Common myeloid progenitor, CD34-positive (primary cell): ENCODE measurements around the gene LLCFC1.

ENCODE experiments used
- CTCF ChIA-PET: fragments of 350-600 bp; sonication (Branson Sonifier 250); formaldehyde crosslinking; loops from one replicate; lab custom pipeline; 2021; ENCODE audit warnings: antibody characterized with exemption; lab: Charles Lee
- POLR2A ChIA-PET: fragments of 350-600 bp; sonication (Branson Sonifier 250); formaldehyde crosslinking; loops from one replicate; lab custom pipeline; 2021; ENCODE audit warnings: antibody characterized with exemption; lab: Charles Lee
- DNase-seq, 3 donors: peaks; one replicate each; pipeline versions ENCODE4 v3.0.0 to v3.0.0-alpha.2; 2013
- H3K27ac ChIP-seq, 2 experiments: 1 replicate in 1 of 2; 2 replicates in 1 of 2; pipeline ENCODE4 v1.7.0; 2013; ENCODE audit warnings: inconsistent platforms in 2 of 2, low read length in 2 of 2, mild to moderate bottlenecking in 2 of 2, low read depth in 1 of 2, moderate library complexity in 1 of 2; ENCODE audit not compliant: severe bottlenecking in 2 of 2, insufficient read depth in 1 of 2, poor library complexity in 1 of 2
- H3K27me3 ChIP-seq, 5 experiments: replicated peaks in 2 of 5; 1 replicate in 3 of 5; 2 replicates in 2 of 5; pipeline versions ENCODE4 v1.6.1 to v1.7.0; 2013; ENCODE audit warnings: low read length in 4 of 5, mild to moderate bottlenecking in 2 of 5, moderate library complexity in 2 of 5, inconsistent platforms in 1 of 5; ENCODE audit not compliant: insufficient read depth in 5 of 5, control insufficient read depth in 4 of 5
- H3K36me3 ChIP-seq, 4 experiments: 1 replicate in 2 of 4; 2 replicates in 2 of 4; pipeline versions ENCODE4 v1.6.1 to v1.7.0; 2013; ENCODE audit warnings: low read length in 3 of 4, control low read depth in 1 of 4, mild to moderate bottlenecking in 1 of 4; ENCODE audit not compliant: control insufficient read depth in 4 of 4, insufficient read depth in 4 of 4
- H3K4me1 ChIP-seq, 4 experiments: 1 replicate in 3 of 4; 2 replicates in 1 of 4; pipeline versions ENCODE4 v1.6.1 to v1.7.1; 2013; ENCODE audit warnings: low read length in 3 of 4, mild to moderate bottlenecking in 3 of 4, control low read depth in 1 of 4, inconsistent platforms in 1 of 4, moderate library complexity in 1 of 4; ENCODE audit not compliant: control insufficient read depth in 4 of 4, insufficient read depth in 4 of 4; ENCODE audit errors: control extremely low read depth in 1 of 4
- H3K4me3 ChIP-seq, 7 experiments: 1 replicate in 4 of 7; 2 replicates in 3 of 7; pipeline versions ENCODE4 v1.5.1 to v1.7.0; 2013; ENCODE audit warnings: mild to moderate bottlenecking in 7 of 7, low read length in 6 of 7, moderate library complexity in 6 of 7, inconsistent platforms in 2 of 7, low read depth in 2 of 7, control low read depth in 1 of 7; ENCODE audit not compliant: insufficient read depth in 4 of 7, control insufficient read depth in 1 of 7; ENCODE audit errors: extremely low read depth in 1 of 7
- H3K9me3 ChIP-seq, 5 experiments: 1 replicate in 4 of 5; 2 replicates in 1 of 5; pipeline versions ENCODE4 v1.6.1 to v1.7.1; 2013; ENCODE audit warnings: low read length in 4 of 5, mild to moderate bottlenecking in 2 of 5, inconsistent platforms in 1 of 5, low read depth in 1 of 5, moderate library complexity in 1 of 5; ENCODE audit not compliant: control insufficient read depth in 4 of 5, insufficient read depth in 2 of 5; ENCODE audit errors: control extremely low read depth in 1 of 5
- WGBS: methylation state at CpG from one replicate; pipeline ENCODE4 v1.1.5; 2013; ENCODE audit not compliant: insufficient coverage; 5-methylcytosine and 5-hydroxymethylcytosine counted together

Gene LLCFC1

DNA sequence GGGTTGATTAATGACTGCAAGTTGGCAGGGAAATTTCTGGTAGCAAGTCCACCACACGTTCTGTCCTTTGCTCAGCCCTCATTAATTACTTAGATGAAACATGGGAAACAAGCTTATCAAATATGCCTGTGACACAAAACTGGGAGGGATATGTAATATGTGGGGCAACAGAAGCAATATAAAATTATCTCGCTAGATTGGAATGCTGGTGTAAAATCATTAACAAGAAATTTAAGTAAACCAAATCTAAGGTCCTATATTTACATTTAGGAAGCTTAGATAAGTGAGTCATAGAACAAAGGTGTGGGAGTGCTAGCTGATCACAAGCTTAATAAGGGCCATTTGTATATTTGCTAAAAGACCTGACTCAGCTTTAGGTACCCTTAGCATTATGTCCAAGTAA is 29.3 kb upstream of the LLCFC1 start:
- Histone ChIP-seq H3K27ac (no peak overlapping the region), H3K36me3 (no peaks in the 10 kb centered on the region), H3K4me3 (no peak overlapping the region), H3K9me3 (peaks cover 0 to 3% (median 0%) of the 10 kb centered on the region in 5 experiments), H3K4me1 (peaks cover 0 to 2% (median 1%) of the 10 kb centered on the region in 4 experiments), H3K27me3 (peaks cover 0 to 2% (median 0%) of the 10 kb centered on the region in 5 experiments)
- ChIA-PET CTCF (interaction anchor here (0.9 to 2.5 kb wide), 13 partner anchors 9 to 308 kb away, joined by 3 to 12 read pairs (median 6); partner anchors contain the start of gene TRPV5), POLR2A (no interaction called here)
- no peak for DNase-seq
- no CpG with 5 or more reads among the region's 2 CpGs for WGBS

DNA sequence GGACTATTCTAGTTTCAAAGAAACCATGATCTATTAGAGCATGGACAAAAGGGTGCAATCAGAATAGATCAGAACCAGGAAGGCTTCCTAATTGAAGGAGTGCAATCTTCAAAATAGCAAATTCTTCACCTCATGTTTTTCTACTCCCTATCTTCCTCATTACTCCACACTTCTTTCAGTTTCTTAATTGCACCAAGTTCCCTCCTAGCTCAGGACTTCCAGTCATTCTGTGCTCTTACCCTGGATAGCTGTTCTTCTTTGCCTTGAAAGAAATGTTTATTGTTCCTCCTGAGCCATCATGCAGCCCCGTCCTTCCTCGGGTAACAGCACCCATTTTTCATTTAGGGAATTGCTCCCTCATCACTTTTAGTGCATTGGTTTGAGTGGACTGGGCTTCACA is 28.8 kb upstream of the LLCFC1 start:
- ChIA-PET POLR2A (no interaction called here), CTCF (interaction anchor here (0.9 to 2.5 kb wide), 14 partner anchors 9 to 308 kb away, joined by 3 to 12 read pairs (median 6); partner anchors contain the start of gene TRPV5)
- Histone ChIP-seq H3K36me3 (no peaks in the 10 kb centered on the region), H3K9me3 (peaks cover 0 to 3% (median 0%) of the 10 kb centered on the region in 5 experiments), H3K27ac (no peak overlapping the region), H3K4me1 (peaks cover 0 to 2% (median 1%) of the 10 kb centered on the region in 4 experiments), H3K27me3 (peaks cover 0 to 2% (median 0%) of the 10 kb centered on the region in 5 experiments), H3K4me3 (no peak overlapping the region)
- no CpG with 5 or more reads among the region's 2 CpGs for WGBS
- no peak for DNase-seq

DNA sequence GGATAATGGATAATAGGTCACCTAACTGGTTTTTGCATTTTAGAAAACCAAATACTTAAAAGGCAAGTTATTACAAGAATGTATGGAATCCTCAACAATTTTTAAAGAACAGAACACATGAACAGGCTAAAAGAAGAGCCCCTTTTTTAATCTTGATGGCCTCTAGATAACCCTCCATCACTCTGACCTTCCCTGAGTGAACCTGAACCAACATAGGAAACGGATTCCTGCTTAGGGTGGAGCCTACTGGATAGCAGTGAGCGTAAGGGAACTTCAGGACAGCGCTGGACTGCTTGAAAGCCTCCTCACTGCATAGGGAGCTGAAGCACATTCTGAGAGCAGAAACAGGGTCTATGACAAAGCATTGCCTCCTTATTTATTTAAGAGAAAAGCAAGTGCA is 26.2 kb upstream of the LLCFC1 start:
- no peaks in the 10 kb centered on the region for H3K9me3 ChIP-seq
- no peak overlapping the region for H3K4me3 ChIP-seq
- ChIA-PET CTCF (interaction anchor here (0.7 kb wide), 1 partner anchor 33 kb away, joined by 3 read pairs; no protein-coding TSS in a partner anchor), POLR2A (no interaction called here)
- no peak overlapping the region for H3K27ac ChIP-seq
- H3K36me3 ChIP-seq = no peaks in the 10 kb centered on the region
- 96% methylated on average over 3 of the region's 3 CpGs for WGBS
- H3K4me1 ChIP-seq = peaks cover 0 to 2% (median 1%) of the 10 kb centered on the region in 4 experiments
- no peak for DNase-seq
- H3K27me3 ChIP-seq = peaks cover 0 to 2% (median 0%) of the 10 kb centered on the region in 5 experiments

DNA sequence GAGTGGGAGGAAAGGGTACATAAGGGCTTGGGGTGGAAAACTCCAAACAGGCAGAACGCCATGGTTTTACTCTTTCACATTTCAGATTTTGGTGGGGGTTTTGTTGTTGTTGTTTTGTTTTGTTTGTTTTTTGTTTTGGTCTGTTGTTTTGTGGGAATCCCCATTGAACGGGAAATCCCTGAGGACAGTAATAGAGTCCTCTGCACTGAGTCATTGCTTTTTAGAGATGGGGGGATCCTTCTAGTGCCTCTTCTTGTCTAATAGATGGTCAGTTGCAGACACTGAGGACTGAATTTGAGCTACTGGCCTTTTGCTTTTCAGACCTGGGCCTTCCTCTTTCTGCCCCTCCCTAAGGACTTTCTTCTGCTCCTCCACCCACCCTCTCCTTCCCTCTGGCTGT is 25.7 kb upstream of the LLCFC1 start:
- 89% methylated on average over 1 of the region's 2 CpGs for WGBS
- CTCF ChIA-PET = interaction anchor here (0.7 to 1.2 kb wide), 2 partner anchors 12 to 33 kb away, joined by 3 to 4 read pairs; no protein-coding TSS in a partner anchor
- H3K4me3 ChIP-seq = no peak overlapping the region
- no peaks in the 10 kb centered on the region for H3K9me3 ChIP-seq
- POLR2A ChIA-PET = no interaction called here
- H3K4me1 ChIP-seq = peaks cover 0 to 2% (median 1%) of the 10 kb centered on the region in 4 experiments
- peaks cover 0 to 2% (median 0%) of the 10 kb centered on the region in 5 experiments for H3K27me3 ChIP-seq
- no peaks in the 10 kb centered on the region for H3K36me3 ChIP-seq
- no peak overlapping the region for H3K27ac ChIP-seq
- no peak for DNase-seq

DNA sequence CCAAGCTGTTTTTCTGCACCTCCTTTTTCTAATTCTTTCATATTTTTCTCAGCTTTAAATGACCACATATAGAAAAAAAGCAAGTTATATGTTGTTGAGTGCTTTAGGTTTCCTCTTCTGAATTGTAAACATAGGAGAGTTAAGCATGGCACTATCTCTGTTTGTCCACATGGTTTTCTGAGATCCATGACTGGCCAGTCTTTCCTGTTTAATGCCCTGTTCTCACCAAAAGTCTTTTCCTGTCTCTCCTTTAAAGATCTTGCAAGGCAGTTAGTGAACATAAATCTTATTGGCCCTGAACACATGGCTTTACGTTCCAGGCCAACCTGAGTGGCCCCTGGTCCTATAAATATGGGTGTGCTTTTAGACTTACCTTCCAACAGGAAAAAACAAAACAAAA is 25.2 kb upstream of the LLCFC1 start:
- H3K27ac ChIP-seq = no peak overlapping the region
- ChIA-PET CTCF (interaction anchor here (1.2 kb wide), 2 partner anchors 12 to 41 kb away, joined by 4 read pairs; no protein-coding TSS in a partner anchor), POLR2A (no interaction called here)
- H3K27me3 ChIP-seq = peaks cover 0 to 2% (median 0%) of the 10 kb centered on the region in 5 experiments
- H3K36me3 ChIP-seq = no peaks in the 10 kb centered on the region
- no peak for DNase-seq
- H3K4me1 ChIP-seq = peaks cover 0 to 2% (median under 1%) of the 10 kb centered on the region in 4 experiments
- no peak overlapping the region for H3K4me3 ChIP-seq
- no peaks in the 10 kb centered on the region for H3K9me3 ChIP-seq
- WGBS = no CpG with 5 or more reads among the region's 1 CpG

DNA sequence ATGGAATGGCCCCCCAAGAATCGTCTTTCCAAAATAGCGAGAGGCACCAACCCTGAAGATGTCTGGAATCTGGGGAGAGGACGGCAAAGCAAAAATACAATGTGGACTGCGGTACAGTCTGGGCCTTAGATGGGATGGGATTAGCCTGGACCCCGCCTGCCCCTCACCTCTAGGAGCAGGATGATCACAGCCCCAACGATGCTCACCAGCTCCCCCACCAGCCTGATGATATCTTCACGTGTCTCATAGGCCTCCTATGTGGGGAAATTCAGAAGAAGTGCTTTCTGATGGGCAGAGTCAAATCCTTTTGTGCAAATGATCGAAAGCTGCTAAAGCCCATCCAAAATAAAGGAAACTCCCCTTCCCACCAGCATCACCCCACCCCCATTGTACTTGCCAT is 24.0 kb upstream of the LLCFC1 start:
- WGBS = 96% methylated on average over 6 of the region's 8 CpGs
- peaks cover 0 to 2% (median 0%) of the 10 kb centered on the region in 5 experiments for H3K27me3 ChIP-seq
- no peaks in the 10 kb centered on the region for H3K36me3 ChIP-seq
- peaks cover 0 to 2% (median 0%) of the 10 kb centered on the region in 4 experiments for H3K4me1 ChIP-seq
- ChIA-PET POLR2A (no interaction called here), CTCF (interaction anchor here (1.2 kb wide), 2 partner anchors 10 to 42 kb away, joined by 3 to 4 read pairs; no protein-coding TSS in a partner anchor)
- H3K9me3 ChIP-seq = no peaks in the 10 kb centered on the region
- H3K4me3 ChIP-seq = no peak overlapping the region
- H3K27ac ChIP-seq = no peak overlapping the region
- DNase-seq = no peak

DNA sequence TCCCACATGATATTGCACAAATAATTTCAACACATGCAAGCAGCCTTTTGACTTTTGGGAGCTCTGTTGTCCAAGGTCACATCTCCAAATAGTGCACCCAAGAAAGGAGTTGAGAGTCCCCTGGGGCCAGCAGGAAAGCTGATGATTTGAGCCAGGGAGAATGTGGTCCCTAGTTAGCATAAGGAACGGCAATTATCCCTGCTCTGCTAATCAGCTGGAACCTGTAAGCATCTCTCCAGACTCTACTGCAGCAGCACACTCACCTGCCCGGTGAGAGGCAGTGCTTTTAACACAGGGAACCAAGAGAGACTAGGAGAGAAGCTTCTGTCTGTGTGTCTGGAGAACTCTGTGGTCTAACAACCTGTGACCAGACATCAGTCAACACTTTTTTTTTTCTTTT is 22.8 kb upstream of the LLCFC1 start:
- Histone ChIP-seq H3K4me3 (no peak overlapping the region), H3K27ac (no peak overlapping the region), H3K27me3 (peaks cover 0 to 2% (median 0%) of the 10 kb centered on the region in 5 experiments), H3K4me1 (peaks cover 0 to 2% (median 0%) of the 10 kb centered on the region in 4 experiments), H3K9me3 (no peaks in the 10 kb centered on the region), H3K36me3 (no peaks in the 10 kb centered on the region)
- ChIA-PET POLR2A (no interaction called here), CTCF (interaction anchor here (0.6 to 1.0 kb wide), 2 partner anchors 51 to 877 kb away, joined by 3 to 4 read pairs; no protein-coding TSS in a partner anchor)
- no peak for DNase-seq
- 67% methylated on average over 1 of the region's 2 CpGs for WGBS
